DND-41 (cell line): ENCODE results near the gene ATF4.

Source experiments
- ATAC-seq: fragments of 200-7000 bp; cut with Tn5 transposase; 3 replicates; pipeline ENCODE4 v1.9.1; 2021; ENCODE audit warnings: low read depth; ENCODE audit not compliant: insufficient read depth
- DNase-seq: peaks from one replicate; pipeline ENCODE4 v3.0.0-alpha.2; 2020
- H2AFZ ChIP-seq: 2 replicates; pipeline ENCODE4 v1.6.0; 2012; ENCODE audit warnings: low read depth, low read length
- H3K27ac ChIP-seq: 2 replicates; pipeline ENCODE4 v1.5.1; 2012; ENCODE audit warnings: low read length, inconsistent platforms
- H3K27me3 ChIP-seq: fragments of 200-600 bp; sonication (generic); 2 replicates; pipeline ENCODE4 v1.6.0; 2012; ENCODE audit warnings: low read length, mild to moderate bottlenecking, inconsistent platforms; ENCODE audit not compliant: insufficient read depth, poor library complexity
- H3K36me3 ChIP-seq: 2 replicates; pipeline ENCODE4 v1.5.1; 2012; ENCODE audit warnings: low read length, inconsistent platforms; ENCODE audit not compliant: insufficient read depth
- H3K4me1 ChIP-seq: 2 replicates; pipeline ENCODE4 v1.5.1; 2012; ENCODE audit warnings: mild to moderate bottlenecking, low read length; ENCODE audit not compliant: insufficient read depth
- H3K4me2 ChIP-seq: 2 replicates; pipeline ENCODE4 v1.6.0; 2012; ENCODE audit warnings: mild to moderate bottlenecking, moderate library complexity, low read length, inconsistent platforms; ENCODE audit not compliant: insufficient read depth
- H3K4me3 ChIP-seq, 2 experiments: fragments of 200-600 bp in 1 of 2; shearing (Covaris generic) in 1 of 2; 2 replicates each; pipeline ENCODE4 v1.5.1; 2012 to 2016; ENCODE audit warnings: inconsistent platforms in 2 of 2, low read length in 2 of 2, mild to moderate bottlenecking in 2 of 2, low read depth in 1 of 2, moderate library complexity in 1 of 2
- H3K79me2 ChIP-seq: 2 replicates; pipeline ENCODE4 v1.6.0; 2012; ENCODE audit warnings: low read length, inconsistent platforms; ENCODE audit not compliant: insufficient read depth
- H3K9ac ChIP-seq: 2 replicates; pipeline ENCODE4 v1.6.0; 2012; ENCODE audit warnings: low read depth, mild to moderate bottlenecking, inconsistent platforms, low read length, moderate library complexity
- H3K9me3 ChIP-seq: 2 replicates; pipeline ENCODE4 v1.5.1; 2012; ENCODE audit warnings: low read length, moderate library complexity, mild to moderate bottlenecking, inconsistent platforms; ENCODE audit not compliant: insufficient read depth, severe bottlenecking
- H4K20me1 ChIP-seq: 2 replicates; pipeline ENCODE4 v1.6.0; 2012; ENCODE audit warnings: low read length; ENCODE audit not compliant: insufficient read depth
- CTCF ChIP-seq: IDR thresholded peaks from 2 replicates; pipeline ENCODE4 v1.5.1; 2012; ENCODE audit warnings: borderline replicate concordance, low read length, moderate library complexity, mild to moderate bottlenecking; ENCODE audit not compliant: poor library complexity, severe bottlenecking; ENCODE audit errors: extremely low read depth
- EZH2 ChIP-seq: IDR thresholded peaks from 3 replicates; pipeline ENCODE4 v1.6.1; 2012; ENCODE audit warnings: borderline replicate concordance, low read depth, mild to moderate bottlenecking, moderate library complexity, low read length, inconsistent platforms; ENCODE audit not compliant: severe bottlenecking

Gene ATF4

GRCh38 chr22:39479254-39479653 is 41.1 kb upstream of the ATF4 start:
- no peak for DNase-seq
- Histone ChIP-seq H3K9ac (no peak overlapping the region), H4K20me1 (peaks cover 8% of the 10 kb centered on the region), H3K79me2 (no peaks in the 10 kb centered on the region), H3K4me1 (no peaks in the 10 kb centered on the region), H3K4me2 (no peak overlapping the region), H3K36me3 (no peaks in the 10 kb centered on the region), H3K4me3 (no peak overlapping the region), H3K9me3 (no peaks in the 10 kb centered on the region), H3K27ac (no peak overlapping the region), H2AFZ (no peak overlapping the region), H3K27me3 (peaks cover 3% of the 10 kb centered on the region)
- TF ChIP-seq EZH2 (no peak), CTCF (no peak)
- no peak for ATAC-seq

- Histone ChIP-seq H3K36me3 (no peaks in the 10 kb centered on the region), H3K4me1 (no peaks in the 10 kb centered on the region), H3K27me3 (no peaks in the 10 kb centered on the region), H2AFZ (no peak overlapping the region), H3K79me2 (no peaks in the 10 kb centered on the region), H4K20me1 (peaks cover 8% of the 10 kb centered on the region), H3K9me3 (no peaks in the 10 kb centered on the region), H3K27ac (no peak overlapping the region), H3K4me2 (no peak overlapping the region), H3K9ac (no peak overlapping the region), H3K4me3 (no peak overlapping the region)
- no peak for DNase-seq
- no peak for TF ChIP-seq CTCF
- no peak for TF ChIP-seq EZH2
- no peak for ATAC-seq
Measured at GRCh38 chr22:39480557-39480956, 39.8 kb upstream of the ATF4 start.

- no peak for DNase-seq
- Histone ChIP-seq H3K4me1 (no peaks in the 10 kb centered on the region), H3K36me3 (no peaks in the 10 kb centered on the region), H3K4me3 (no peak overlapping the region), H3K79me2 (no peaks in the 10 kb centered on the region), H4K20me1 (peaks cover 8% of the 10 kb centered on the region), H3K9me3 (no peaks in the 10 kb centered on the region), H3K27me3 (no peaks in the 10 kb centered on the region), H3K4me2 (no peak overlapping the region), H3K27ac (no peak overlapping the region), H2AFZ (no peak overlapping the region), H3K9ac (no peak overlapping the region)
- TF ChIP-seq EZH2 (no peak), CTCF (no peak)
- no peak for ATAC-seq
Measured at GRCh38 chr22:39481054-39481453, 39.3 kb upstream of the ATF4 start.

- Histone ChIP-seq H3K4me1 (no peaks in the 10 kb centered on the region), H3K4me2 (no peak overlapping the region), H3K79me2 (no peaks in the 10 kb centered on the region), H3K36me3 (no peaks in the 10 kb centered on the region), H3K9me3 (no peaks in the 10 kb centered on the region), H2AFZ (no peak overlapping the region), H4K20me1 (peaks cover 8% of the 10 kb centered on the region), H3K4me3 (no peak overlapping the region), H3K27me3 (no peaks in the 10 kb centered on the region), H3K9ac (no peak overlapping the region), H3K27ac (no peak overlapping the region)
- no peak for DNase-seq
- TF ChIP-seq CTCF, result no peak
- no peak for ATAC-seq
Measured at GRCh38 chr22:39481595-39481994, 38.8 kb upstream of the ATF4 start.
